Panc1 (cell line): ENCODE results near the gene CPSF3. TPM values are rescaled to one million over a fixed set of nuclear protein-coding genes. Genes with fewer than 3 reads are reported as not detected.

Experiments used
- ATAC-seq: fragments of 200-7000 bp; cut with Tn5 transposase; 2 replicates; pipeline ENCODE4 v1.9.1; 2020; ENCODE audit warnings: mild to moderate bottlenecking, moderate library complexity
- BruUV-seq: library from RNA; stranded (reverse); fragments of 400-500 nt; replicated peaks from 2 replicates; lab custom pipeline; 2021; lab: Mats Ljungman, UMichigan
- CTCF ChIA-PET: fragments of 300-600 bp; sonication (Branson Sonifier 250); formaldehyde crosslinking; loops from one replicate; lab custom pipeline; 2022; ENCODE audit warnings: antibody characterized with exemption; lab: Charles Lee
- POLR2A ChIA-PET: fragments of 300-600 bp; sonication (Branson Sonifier 250); formaldehyde crosslinking; loops from one replicate; lab custom pipeline; 2022; ENCODE audit warnings: antibody characterized with exemption; lab: Charles Lee
- DNase-seq: peaks from one replicate; pipeline ENCODE4 v3.0.0-alpha.2; 2010; ENCODE audit warnings: low read depth, low spot score
- H3K27ac ChIP-seq: 2 replicates; pipeline ENCODE4 v1.5.1; 2011; ENCODE audit warnings: mild to moderate bottlenecking, low read length, inconsistent platforms
- H3K27me3 ChIP-seq: fragments of 200-500 bp; sonication (Bioruptor generic); 2 replicates; pipeline ENCODE4 v1.6.0; 2014; ENCODE audit warnings: low read length, inconsistent platforms; ENCODE audit not compliant: control insufficient read depth, insufficient read depth
- H3K36me3 ChIP-seq: fragments of 200-500 bp; sonication (Bioruptor generic); 2 replicates; pipeline ENCODE4 v1.5.1; 2014; ENCODE audit warnings: inconsistent platforms, mild to moderate bottlenecking, low read length, moderate library complexity; ENCODE audit not compliant: control insufficient read depth, insufficient read depth
- H3K4me1 ChIP-seq: 2 replicates; pipeline ENCODE4 v1.5.1; 2011; ENCODE audit warnings: inconsistent platforms, mild to moderate bottlenecking, low read length, moderate library complexity; ENCODE audit not compliant: control insufficient read depth, insufficient read depth
- H3K4me3 ChIP-seq, 2 experiments: 2 replicates each; pipeline ENCODE4 v1.5.1; 2011 to 2012; ENCODE audit warnings: low read depth in 2 of 2, low read length in 2 of 2, mild to moderate bottlenecking in 2 of 2, inconsistent platforms in 1 of 2, moderate library complexity in 1 of 2
- H3K9me3 ChIP-seq: fragments of 200-500 bp; sonication (Bioruptor generic); 2 replicates; pipeline ENCODE4 v1.5.1; 2014; ENCODE audit warnings: low read depth, mild to moderate bottlenecking, inconsistent platforms, low read length, moderate library complexity; ENCODE audit not compliant: control insufficient read depth, insufficient read depth
- CTCF ChIP-seq: fragments of 450-650 bp; IDR thresholded peaks from 2 replicates; pipeline ENCODE4 v1.5.1; 2017; ENCODE audit warnings: mild to moderate bottlenecking
- POLR2AphosphoS5 ChIP-seq: IDR thresholded peaks from 2 replicates; pipeline ENCODE4 v1.6.1; 2012; ENCODE audit warnings: mild to moderate bottlenecking, low read depth, low read length, moderate library complexity
- REST ChIP-seq, 2 experiments: IDR thresholded peaks; 2 replicates each; pipeline ENCODE4 v1.6.1; 2011 to 2012; ENCODE audit warnings: low read depth in 2 of 2, control low read depth in 1 of 2, low read length in 1 of 2, mild to moderate bottlenecking in 1 of 2, moderate library complexity in 1 of 2; ENCODE audit not compliant: insufficient read depth in 1 of 2
- SIN3A ChIP-seq: IDR thresholded peaks from 2 replicates; pipeline ENCODE4 v1.6.1; 2012; ENCODE audit warnings: low read depth, mild to moderate bottlenecking, low read length, moderate library complexity, borderline replicate concordance; ENCODE audit not compliant: insufficient read depth
- TCF7L2 ChIP-seq: IDR thresholded peaks from 2 replicates; pipeline ENCODE4 v1.6.1; 2011; ENCODE audit warnings: mild to moderate bottlenecking, low read depth, low read length, inconsistent platforms
- in situ Hi-C: cut with HindIII; loops from 2 replicates; pipeline ENCODE4 v1.10.0; 2016; ENCODE audit warnings: low sequenced_read_pairs, low pct_unique_long_range_greater_than_20kb
- intact Hi-C: fragments of 100-400 bp; cut with micrococcal nuclease; formaldehyde crosslinking; loops from one replicate; pipeline ENCODE4 v1.10.0; 2022; ENCODE audit not compliant: unreplicated experiment
- total RNA-seq: library from RNA; stranded (reverse); gene quantifications from one replicate; pipeline ENCODE4 v1.2.1, GENCODE V29; 2021; ENCODE audit not compliant: unreplicated experiment

CPSF3 gene
- total RNA-seq, 1 experiment from 2014 or later = 54.1 TPM

GRCh38 chr2:9463698-9464034, 40.2 kb downstream of the CPSF3 start:
- ATAC-seq = no peak
- BruUV-seq = no TSS peak
- intact Hi-C loops = no loop called here

GRCh38 chr2:9465170-9465569, 41.7 kb downstream of the CPSF3 start:
- TF ChIP-seq POLR2AphosphoS5 (no peak), TCF7L2 (no peak)
- in situ Hi-C loops (no loop called here), intact Hi-C loops (no loop called here)
- ATAC-seq = no peak
- BruUV-seq = no TSS peak
- no peaks in the 10 kb centered on the region for H3K4me1 ChIP-seq
- H3K27me3 ChIP-seq = no peaks in the 10 kb centered on the region
- POLR2A ChIA-PET = no interaction called here
- DNase-seq = no peak
- H3K4me3 ChIP-seq = no peak overlapping the region
- H3K27ac ChIP-seq = no peak overlapping the region
- no peaks in the 10 kb centered on the region for H3K36me3 ChIP-seq
- CTCF ChIA-PET = no interaction called here
- H3K9me3 ChIP-seq = no peaks in the 10 kb centered on the region

More at GRCh38 chr2:9463698-9464034, 40.2 kb downstream of the CPSF3 start:
- POLR2A ChIA-PET = no interaction called here
- H3K27me3 ChIP-seq = no peaks in the 10 kb centered on the region
- in situ Hi-C loops = no loop called here
- no peaks in the 10 kb centered on the region for H3K4me1 ChIP-seq
- CTCF ChIA-PET = no interaction called here
- no peaks in the 10 kb centered on the region for H3K36me3 ChIP-seq
- no peak for DNase-seq
- H3K27ac ChIP-seq = no peak overlapping the region
- no peak overlapping the region for H3K4me3 ChIP-seq
- TF ChIP-seq POLR2AphosphoS5 (no peak), REST (IDR thresholded peaks at IDR 0.05; ENCODE audit: insufficient read depth in 1 of 2, low read depth in 2 of 2, low read length in 1 of 2) (no peak), TCF7L2 (no peak)
- no peaks in the 10 kb centered on the region for H3K9me3 ChIP-seq

GRCh38 chr2:9466147-9466683, 42.8 kb downstream of the CPSF3 start:
- Histone ChIP-seq H3K9me3 (no peaks in the 10 kb centered on the region), H3K27ac (no peak overlapping the region), H3K4me3 (no peak overlapping the region), H3K4me1 (no peaks in the 10 kb centered on the region), H3K36me3 (no peaks in the 10 kb centered on the region), H3K27me3 (no peaks in the 10 kb centered on the region)
- ChIA-PET CTCF (no interaction called here), POLR2A (no interaction called here)
- DNase-seq (no peak), ATAC-seq (no peak)
- in situ Hi-C loops = no loop called here
- no TSS peak for BruUV-seq
- intact Hi-C loops = no loop called here
- no peak for TF ChIP-seq SIN3A
- TF ChIP-seq TCF7L2 = no peak
- no peak for TF ChIP-seq REST (IDR thresholded peaks at IDR 0.05; ENCODE audit: insufficient read depth in 1 of 2, low read depth in 2 of 2, low read length in 1 of 2)
- no peak for TF ChIP-seq CTCF
- no peak for TF ChIP-seq POLR2AphosphoS5
